HCT116 (cell line): Measurements from ENCODE around the gene TBC1D23.

Experiments used
- CEBPB ChIP-seq: IDR thresholded peaks from 2 replicates; pipeline ENCODE4 v1.6.1; 2012; ENCODE audit warnings: low read depth
- EZH2 ChIP-seq: fragments of 200-600 bp; sonication (generic); IDR thresholded peaks from 2 replicates; pipeline ENCODE4 v1.6.1; 2017; ENCODE audit warnings: antibody characterized with exemption, mixed run types
- POLR2A ChIP-seq: IDR thresholded peaks from 2 replicates; pipeline ENCODE4 v1.7.0; 2011; ENCODE audit warnings: borderline replicate concordance; ENCODE audit not compliant: insufficient read depth, insufficient read length; ENCODE audit errors: extremely low read depth
- POLR2AphosphoS5 ChIP-seq: IDR thresholded peaks from 2 replicates; pipeline ENCODE4 v1.6.1; 2011; ENCODE audit warnings: mild to moderate bottlenecking, low read depth, low read length, moderate library complexity
- SIN3A ChIP-seq: IDR thresholded peaks from 2 replicates; pipeline ENCODE4 v1.6.1; 2012; ENCODE audit warnings: low read depth
- SP1 ChIP-seq: IDR thresholded peaks from 2 replicates; pipeline ENCODE4 v1.6.1; 2012; ENCODE audit warnings: low read depth
- YY1 ChIP-seq: IDR thresholded peaks from 2 replicates; pipeline ENCODE4 v1.6.1; 2011; ENCODE audit warnings: low read length, low read depth, moderate library complexity, mild to moderate bottlenecking; ENCODE audit not compliant: insufficient replicate concordance; ENCODE audit errors: extremely low read depth
- ZNF274 ChIP-seq: fragments of 200-500 bp; sonication (Bioruptor generic); IDR thresholded peaks from 2 replicates; pipeline ENCODE4 v1.6.1; 2014; ENCODE audit warnings: mild to moderate bottlenecking, low read depth, low read length, inconsistent platforms
- TF ChIP-seq, protein P1 (sequence below): IDR thresholded peaks from 2 replicates; pipeline ENCODE4 v1.6.1; 2012
- TF ChIP-seq, protein P2 (sequence below), 3 experiments: fragments of 200-600 bp in 1 of 3; sonication (generic) in 1 of 3; IDR thresholded peaks in 2 of 3; conservative IDR thresholded peaks in 1 of 3; 2 replicates each; pipeline ENCODE4 v1.5.1; 2012 to 2017; ENCODE audit warnings: low read depth in 2 of 3, low read length in 2 of 3, antibody characterized with exemption in 1 of 3, borderline replicate concordance in 1 of 3, control low read depth in 1 of 3, mild to moderate bottlenecking in 1 of 3, mixed read lengths in 1 of 3, mixed run types in 1 of 3, moderate library complexity in 1 of 3; ENCODE audit not compliant: insufficient read depth in 1 of 3
- TF ChIP-seq, protein P3 (sequence below): IDR thresholded peaks from 2 replicates; pipeline ENCODE4 v1.6.1; 2012; ENCODE audit warnings: low read depth
- TF ChIP-seq, protein P4 (sequence below): IDR thresholded peaks from 2 replicates; pipeline ENCODE4 v1.6.1; 2011; ENCODE audit warnings: mild to moderate bottlenecking, low read length, moderate library complexity; ENCODE audit not compliant: insufficient replicate concordance; ENCODE audit errors: extremely low read depth
- TF ChIP-seq, protein P5 (sequence below): IDR thresholded peaks from 2 replicates; pipeline ENCODE4 v1.6.1; 2012

DNA sequence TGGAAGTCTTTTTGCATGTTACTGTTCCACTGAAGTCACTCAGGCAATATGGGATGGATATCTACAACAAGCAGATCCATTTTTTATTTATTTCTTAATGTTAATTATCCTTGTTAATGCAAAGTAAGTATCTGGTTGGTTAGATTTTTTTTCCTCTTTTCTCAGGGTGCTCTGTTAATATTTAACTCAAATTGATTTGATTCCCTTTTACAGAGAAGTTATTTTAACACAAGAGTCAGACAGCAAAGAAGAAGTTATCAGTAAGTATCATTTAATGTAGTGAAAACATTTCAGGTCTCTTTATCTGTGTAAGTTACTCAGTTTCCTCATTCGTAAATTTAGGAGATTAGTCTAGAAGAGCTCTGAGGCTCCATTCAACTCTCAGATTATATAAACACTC lies 34.3 kb downstream of the TBC1D23 start:
- no peak for TF ChIP-seq POLR2A
- no peak for TF ChIP-seq EZH2
- no peak for TF ChIP-seq CEBPB
- TF ChIP-seq, protein P1, sequence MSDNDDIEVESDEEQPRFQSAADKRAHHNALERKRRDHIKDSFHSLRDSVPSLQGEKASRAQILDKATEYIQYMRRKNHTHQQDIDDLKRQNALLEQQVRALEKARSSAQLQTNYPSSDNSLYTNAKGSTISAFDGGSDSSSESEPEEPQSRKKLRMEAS = no peak
- TF ChIP-seq, protein P2, sequence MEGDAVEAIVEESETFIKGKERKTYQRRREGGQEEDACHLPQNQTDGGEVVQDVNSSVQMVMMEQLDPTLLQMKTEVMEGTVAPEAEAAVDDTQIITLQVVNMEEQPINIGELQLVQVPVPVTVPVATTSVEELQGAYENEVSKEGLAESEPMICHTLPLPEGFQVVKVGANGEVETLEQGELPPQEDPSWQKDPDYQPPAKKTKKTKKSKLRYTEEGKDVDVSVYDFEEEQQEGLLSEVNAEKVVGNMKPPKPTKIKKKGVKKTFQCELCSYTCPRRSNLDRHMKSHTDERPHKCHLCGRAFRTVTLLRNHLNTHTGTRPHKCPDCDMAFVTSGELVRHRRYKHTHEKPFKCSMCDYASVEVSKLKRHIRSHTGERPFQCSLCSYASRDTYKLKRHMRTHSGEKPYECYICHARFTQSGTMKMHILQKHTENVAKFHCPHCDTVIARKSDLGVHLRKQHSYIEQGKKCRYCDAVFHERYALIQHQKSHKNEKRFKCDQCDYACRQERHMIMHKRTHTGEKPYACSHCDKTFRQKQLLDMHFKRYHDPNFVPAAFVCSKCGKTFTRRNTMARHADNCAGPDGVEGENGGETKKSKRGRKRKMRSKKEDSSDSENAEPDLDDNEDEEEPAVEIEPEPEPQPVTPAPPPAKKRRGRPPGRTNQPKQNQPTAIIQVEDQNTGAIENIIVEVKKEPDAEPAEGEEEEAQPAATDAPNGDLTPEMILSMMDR (IDR thresholded peaks at IDR 0.05 in 2 of 3, conservative IDR thresholded peaks at IDR 0.05 in 1 of 3; ENCODE audit: borderline replicate concordance in 1 of 3, insufficient read depth in 1 of 3, low read depth in 2 of 3, low read length in 2 of 3) = no peak
- TF ChIP-seq, protein P3, sequence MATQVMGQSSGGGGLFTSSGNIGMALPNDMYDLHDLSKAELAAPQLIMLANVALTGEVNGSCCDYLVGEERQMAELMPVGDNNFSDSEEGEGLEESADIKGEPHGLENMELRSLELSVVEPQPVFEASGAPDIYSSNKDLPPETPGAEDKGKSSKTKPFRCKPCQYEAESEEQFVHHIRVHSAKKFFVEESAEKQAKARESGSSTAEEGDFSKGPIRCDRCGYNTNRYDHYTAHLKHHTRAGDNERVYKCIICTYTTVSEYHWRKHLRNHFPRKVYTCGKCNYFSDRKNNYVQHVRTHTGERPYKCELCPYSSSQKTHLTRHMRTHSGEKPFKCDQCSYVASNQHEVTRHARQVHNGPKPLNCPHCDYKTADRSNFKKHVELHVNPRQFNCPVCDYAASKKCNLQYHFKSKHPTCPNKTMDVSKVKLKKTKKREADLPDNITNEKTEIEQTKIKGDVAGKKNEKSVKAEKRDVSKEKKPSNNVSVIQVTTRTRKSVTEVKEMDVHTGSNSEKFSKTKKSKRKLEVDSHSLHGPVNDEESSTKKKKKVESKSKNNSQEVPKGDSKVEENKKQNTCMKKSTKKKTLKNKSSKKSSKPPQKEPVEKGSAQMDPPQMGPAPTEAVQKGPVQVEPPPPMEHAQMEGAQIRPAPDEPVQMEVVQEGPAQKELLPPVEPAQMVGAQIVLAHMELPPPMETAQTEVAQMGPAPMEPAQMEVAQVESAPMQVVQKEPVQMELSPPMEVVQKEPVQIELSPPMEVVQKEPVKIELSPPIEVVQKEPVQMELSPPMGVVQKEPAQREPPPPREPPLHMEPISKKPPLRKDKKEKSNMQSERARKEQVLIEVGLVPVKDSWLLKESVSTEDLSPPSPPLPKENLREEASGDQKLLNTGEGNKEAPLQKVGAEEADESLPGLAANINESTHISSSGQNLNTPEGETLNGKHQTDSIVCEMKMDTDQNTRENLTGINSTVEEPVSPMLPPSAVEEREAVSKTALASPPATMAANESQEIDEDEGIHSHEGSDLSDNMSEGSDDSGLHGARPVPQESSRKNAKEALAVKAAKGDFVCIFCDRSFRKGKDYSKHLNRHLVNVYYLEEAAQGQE = no peak
- TF ChIP-seq, protein P4, sequence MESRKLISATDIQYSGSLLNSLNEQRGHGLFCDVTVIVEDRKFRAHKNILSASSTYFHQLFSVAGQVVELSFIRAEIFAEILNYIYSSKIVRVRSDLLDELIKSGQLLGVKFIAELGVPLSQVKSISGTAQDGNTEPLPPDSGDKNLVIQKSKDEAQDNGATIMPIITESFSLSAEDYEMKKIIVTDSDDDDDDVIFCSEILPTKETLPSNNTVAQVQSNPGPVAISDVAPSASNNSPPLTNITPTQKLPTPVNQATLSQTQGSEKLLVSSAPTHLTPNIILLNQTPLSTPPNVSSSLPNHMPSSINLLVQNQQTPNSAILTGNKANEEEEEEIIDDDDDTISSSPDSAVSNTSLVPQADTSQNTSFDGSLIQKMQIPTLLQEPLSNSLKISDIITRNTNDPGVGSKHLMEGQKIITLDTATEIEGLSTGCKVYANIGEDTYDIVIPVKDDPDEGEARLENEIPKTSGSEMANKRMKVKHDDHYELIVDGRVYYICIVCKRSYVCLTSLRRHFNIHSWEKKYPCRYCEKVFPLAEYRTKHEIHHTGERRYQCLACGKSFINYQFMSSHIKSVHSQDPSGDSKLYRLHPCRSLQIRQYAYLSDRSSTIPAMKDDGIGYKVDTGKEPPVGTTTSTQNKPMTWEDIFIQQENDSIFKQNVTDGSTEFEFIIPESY = no peak
- no peak for TF ChIP-seq SIN3A
- no peak for TF ChIP-seq ZNF274
- TF ChIP-seq YY1 = no peak
- no peak for TF ChIP-seq SP1
- TF ChIP-seq, protein P5, sequence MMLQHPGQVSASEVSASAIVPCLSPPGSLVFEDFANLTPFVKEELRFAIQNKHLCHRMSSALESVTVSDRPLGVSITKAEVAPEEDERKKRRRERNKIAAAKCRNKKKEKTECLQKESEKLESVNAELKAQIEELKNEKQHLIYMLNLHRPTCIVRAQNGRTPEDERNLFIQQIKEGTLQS = no peak
- TF ChIP-seq POLR2AphosphoS5 = no peak
